Measurements from ENCODE around the gene AGT. TPM values are rescaled to one million over a fixed set of nuclear protein-coding genes. Genes with fewer than 3 reads are reported as not detected.

Gene AGT
- polyA plus RNA-seq, 1 donor (not counting 4 experiments of a cell fraction or from before 2014, with no cell fraction given): not detected

DNA sequence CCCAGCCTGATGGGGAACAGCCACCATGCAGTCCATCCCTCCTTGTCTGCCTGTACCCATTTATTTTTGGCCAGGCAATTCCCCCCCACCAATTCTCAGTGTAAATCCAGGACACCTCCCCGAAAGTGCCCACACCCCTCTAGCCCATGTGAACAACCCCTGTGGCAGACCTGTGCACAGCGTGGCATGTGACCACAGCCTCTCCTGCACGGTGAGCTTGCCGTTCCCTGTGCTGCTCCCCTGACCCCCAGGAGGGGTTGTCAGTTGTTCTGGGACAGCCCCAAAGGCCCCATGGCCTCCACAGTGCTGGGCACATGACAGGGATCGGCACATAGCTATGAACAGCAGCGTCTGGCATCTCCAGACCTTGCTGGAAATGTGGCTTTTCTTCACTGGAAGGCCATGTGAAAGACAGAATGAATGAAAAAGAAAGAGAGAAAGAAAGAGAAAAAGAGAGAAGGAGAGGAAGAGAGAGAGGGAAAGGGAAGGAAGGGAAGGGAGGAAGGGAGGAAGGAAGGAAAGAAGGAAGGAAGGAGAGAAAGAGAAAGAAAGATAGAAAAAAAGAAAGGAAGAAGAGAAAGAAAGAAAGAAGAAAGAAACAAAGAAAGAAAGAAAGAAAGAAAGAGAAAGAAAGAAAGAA is 37.2 kb upstream of the AGT start:
- FAIRE-seq (no peak), DNase-seq (ENCODE audit: low read depth, low spot score) (no peak)
- no peaks in the 10 kb centered on the region for H3K9me3 ChIP-seq (ENCODE audit: control insufficient read depth, low read depth, low read length)
- no peaks in the 10 kb centered on the region for H3K79me2 ChIP-seq (ENCODE audit: control insufficient read depth, insufficient read depth, low read length)
- H3K9me1 ChIP-seq (ENCODE audit: control insufficient read depth, extremely low read depth, insufficient read depth, low read length): no peaks in the 10 kb centered on the region
- no peaks in the 10 kb centered on the region for H3K36me3 ChIP-seq (ENCODE audit: control insufficient read depth in 2 of 2, extremely low read depth in 1 of 2, insufficient read depth in 2 of 2, low read length in 2 of 2)
- H3K4me3 ChIP-seq (ENCODE audit: control insufficient read depth in 2 of 3, extremely low read depth in 1 of 3, insufficient read depth in 2 of 3, low read depth in 1 of 3, low read length in 3 of 3): no peak overlapping the region
- H3K9ac ChIP-seq (ENCODE audit: control insufficient read depth, extremely low read depth, insufficient read depth, low read length): no peak overlapping the region
- no peaks in the 10 kb centered on the region for H3K4me1 ChIP-seq (ENCODE audit: control insufficient read depth, extremely low read depth, insufficient read depth, low read length)
- H3K4me2 ChIP-seq (ENCODE audit: control insufficient read depth, extremely low read depth, insufficient read depth, low read depth, low read length): no peak overlapping the region
- no peak overlapping the region for H2AFZ ChIP-seq (ENCODE audit: control insufficient read depth, low read length)
- dilution Hi-C loops (cut with MboI; ENCODE audit: extremely low pct_ligation_motif_present, low sequenced_read_pairs): no loop called here
- TF ChIP-seq, protein P1, sequence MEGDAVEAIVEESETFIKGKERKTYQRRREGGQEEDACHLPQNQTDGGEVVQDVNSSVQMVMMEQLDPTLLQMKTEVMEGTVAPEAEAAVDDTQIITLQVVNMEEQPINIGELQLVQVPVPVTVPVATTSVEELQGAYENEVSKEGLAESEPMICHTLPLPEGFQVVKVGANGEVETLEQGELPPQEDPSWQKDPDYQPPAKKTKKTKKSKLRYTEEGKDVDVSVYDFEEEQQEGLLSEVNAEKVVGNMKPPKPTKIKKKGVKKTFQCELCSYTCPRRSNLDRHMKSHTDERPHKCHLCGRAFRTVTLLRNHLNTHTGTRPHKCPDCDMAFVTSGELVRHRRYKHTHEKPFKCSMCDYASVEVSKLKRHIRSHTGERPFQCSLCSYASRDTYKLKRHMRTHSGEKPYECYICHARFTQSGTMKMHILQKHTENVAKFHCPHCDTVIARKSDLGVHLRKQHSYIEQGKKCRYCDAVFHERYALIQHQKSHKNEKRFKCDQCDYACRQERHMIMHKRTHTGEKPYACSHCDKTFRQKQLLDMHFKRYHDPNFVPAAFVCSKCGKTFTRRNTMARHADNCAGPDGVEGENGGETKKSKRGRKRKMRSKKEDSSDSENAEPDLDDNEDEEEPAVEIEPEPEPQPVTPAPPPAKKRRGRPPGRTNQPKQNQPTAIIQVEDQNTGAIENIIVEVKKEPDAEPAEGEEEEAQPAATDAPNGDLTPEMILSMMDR (optimal IDR thresholded peaks at IDR 0.05 in 1 of 3, IDR thresholded peaks at IDR 0.05 in 1 of 3, conservative IDR thresholded peaks at IDR 0.05 in 1 of 3; ENCODE audit: extremely low read depth in 1 of 3, insufficient read depth in 2 of 3, low read length in 3 of 3): no peak
- TF ChIP-seq EZH2 (IDR thresholded peaks at IDR 0.05; ENCODE audit: low read length): no peak
- H4K20me1 ChIP-seq (ENCODE audit: control insufficient read depth, extremely low read depth, insufficient read depth, low read length): no peaks in the 10 kb centered on the region
- no peaks in the 10 kb centered on the region for H3K27me3 ChIP-seq (ENCODE audit: control insufficient read depth, extremely low read depth, insufficient read depth, low read length)
- H3K27ac ChIP-seq (ENCODE audit: control insufficient read depth, insufficient read depth, low read length): no peak overlapping the region

DNA sequence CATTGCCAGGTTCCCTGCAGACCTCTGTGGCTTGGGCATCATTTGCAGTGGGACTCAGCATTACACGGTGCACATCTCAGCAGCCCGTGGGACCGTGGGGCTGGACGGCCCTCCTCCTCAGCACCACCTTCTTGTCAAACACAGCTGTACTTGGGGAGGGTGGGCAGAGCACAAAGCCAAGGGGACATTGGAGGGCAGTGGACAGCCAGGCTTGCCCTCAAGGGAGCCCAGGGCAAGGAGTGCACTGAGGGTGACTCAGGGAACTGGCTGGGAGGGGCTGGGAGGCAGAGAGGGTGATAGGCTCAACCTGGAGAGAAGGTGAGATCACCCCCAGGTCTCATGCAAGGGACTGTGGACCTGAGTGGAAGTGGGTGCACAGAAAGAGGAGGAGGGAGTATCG is 36.7 kb upstream of the AGT start:
- Histone ChIP-seq H3K4me3 (ENCODE audit: control insufficient read depth in 2 of 3, extremely low read depth in 1 of 3, insufficient read depth in 2 of 3, low read depth in 1 of 3, low read length in 3 of 3) (no peak overlapping the region), H3K4me1 (ENCODE audit: control insufficient read depth, extremely low read depth, insufficient read depth, low read length) (no peaks in the 10 kb centered on the region), H3K36me3 (ENCODE audit: control insufficient read depth in 2 of 2, extremely low read depth in 1 of 2, insufficient read depth in 2 of 2, low read length in 2 of 2) (no peaks in the 10 kb centered on the region), H3K9ac (ENCODE audit: control insufficient read depth, extremely low read depth, insufficient read depth, low read length) (no peak overlapping the region), H4K20me1 (ENCODE audit: control insufficient read depth, extremely low read depth, insufficient read depth, low read length) (no peaks in the 10 kb centered on the region), H3K9me3 (ENCODE audit: control insufficient read depth, low read depth, low read length) (no peaks in the 10 kb centered on the region), H3K4me2 (ENCODE audit: control insufficient read depth, extremely low read depth, insufficient read depth, low read depth, low read length) (no peak overlapping the region), H3K27me3 (ENCODE audit: control insufficient read depth, extremely low read depth, insufficient read depth, low read length) (peaks cover under 1% of the 10 kb centered on the region), H3K79me2 (ENCODE audit: control insufficient read depth, insufficient read depth, low read length) (no peaks in the 10 kb centered on the region), H3K27ac (ENCODE audit: control insufficient read depth, insufficient read depth, low read length) (no peak overlapping the region), H3K9me1 (ENCODE audit: control insufficient read depth, extremely low read depth, insufficient read depth, low read length) (no peaks in the 10 kb centered on the region), H2AFZ (ENCODE audit: control insufficient read depth, low read length) (no peak overlapping the region)
- no peak for DNase-seq (ENCODE audit: low read depth, low spot score)
- FAIRE-seq: no peak
- TF ChIP-seq, protein P1 (optimal IDR thresholded peaks at IDR 0.05 in 1 of 3, IDR thresholded peaks at IDR 0.05 in 1 of 3, conservative IDR thresholded peaks at IDR 0.05 in 1 of 3; ENCODE audit: extremely low read depth in 1 of 3, insufficient read depth in 2 of 3, low read length in 3 of 3): no peak
- no peak for TF ChIP-seq EZH2 (IDR thresholded peaks at IDR 0.05; ENCODE audit: low read length)
- dilution Hi-C loops (cut with MboI; ENCODE audit: extremely low pct_ligation_motif_present, low sequenced_read_pairs): no loop called here
